ENCODE data around the gene PFKFB2.

The PFKFB2 gene

GRCh38 chr1:207077012-207077411 is 23.9 kb downstream of the PFKFB2 start:
- H3K4me3 ChIP-seq (ENCODE audit: low read depth, low read length) = no peak overlapping the region
- H3K27ac ChIP-seq (ENCODE audit: extremely low read depth, low read depth, low read length) = no peak overlapping the region
- H3K9me3 ChIP-seq (ENCODE audit: control insufficient read depth, insufficient read depth, low read depth, low read length) = no peaks in the 10 kb centered on the region
- no peak for TF ChIP-seq ZNF248 (tag by site-specific recombination; IDR thresholded peaks at IDR 0.05)
- TF ChIP-seq, protein P1, sequence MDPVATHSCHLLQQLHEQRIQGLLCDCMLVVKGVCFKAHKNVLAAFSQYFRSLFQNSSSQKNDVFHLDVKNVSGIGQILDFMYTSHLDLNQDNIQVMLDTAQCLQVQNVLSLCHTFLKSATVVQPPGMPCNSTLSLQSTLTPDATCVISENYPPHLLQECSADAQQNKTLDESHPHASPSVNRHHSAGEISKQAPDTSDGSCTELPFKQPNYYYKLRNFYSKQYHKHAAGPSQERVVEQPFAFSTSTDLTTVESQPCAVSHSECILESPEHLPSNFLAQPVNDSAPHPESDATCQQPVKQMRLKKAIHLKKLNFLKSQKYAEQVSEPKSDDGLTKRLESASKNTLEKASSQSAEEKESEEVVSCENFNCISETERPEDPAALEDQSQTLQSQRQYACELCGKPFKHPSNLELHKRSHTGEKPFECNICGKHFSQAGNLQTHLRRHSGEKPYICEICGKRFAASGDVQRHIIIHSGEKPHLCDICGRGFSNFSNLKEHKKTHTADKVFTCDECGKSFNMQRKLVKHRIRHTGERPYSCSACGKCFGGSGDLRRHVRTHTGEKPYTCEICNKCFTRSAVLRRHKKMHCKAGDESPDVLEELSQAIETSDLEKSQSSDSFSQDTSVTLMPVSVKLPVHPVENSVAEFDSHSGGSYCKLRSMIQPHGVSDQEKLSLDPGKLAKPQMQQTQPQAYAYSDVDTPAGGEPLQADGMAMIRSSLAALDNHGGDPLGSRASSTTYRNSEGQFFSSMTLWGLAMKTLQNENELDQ (tag by site-specific recombination; IDR thresholded peaks at IDR 0.05; ENCODE audit: low read depth) = no peak
- no peak for TF ChIP-seq ZNF510 (tag by site-specific recombination; IDR thresholded peaks at IDR 0.05; ENCODE audit: insufficient replicate concordance)
- TF ChIP-seq GFI1B (tag by site-specific recombination; IDR thresholded peaks at IDR 0.05) = no peak
- TF ChIP-seq ZNF555 (tag by site-specific recombination; conservative IDR thresholded peaks at IDR 0.05) = no peak
- TF ChIP-seq ZNF37A (tag by site-specific recombination; IDR thresholded peaks at IDR 0.05) = no peak
- no peak for TF ChIP-seq ZNF223 (tag by site-specific recombination; IDR thresholded peaks at IDR 0.05)
- TF ChIP-seq ZNF169 (tag by site-specific recombination; IDR thresholded peaks at IDR 0.05) = no peak
- no peak for TF ChIP-seq ZNF138 (tag by site-specific recombination; IDR thresholded peaks at IDR 0.05; ENCODE audit: borderline replicate concordance)
- TF ChIP-seq ZEB2 (tag by site-specific recombination; IDR thresholded peaks at IDR 0.05) = no peak
- TF ChIP-seq ZNF596 (tag by site-specific recombination; IDR thresholded peaks at IDR 0.05) = no peak
- no peak for TF ChIP-seq ZNF76 (tag by site-specific recombination; IDR thresholded peaks at IDR 0.05; ENCODE audit: borderline replicate concordance, low read depth)
- no peak for TF ChIP-seq ZFP41 (tag by site-specific recombination; IDR thresholded peaks at IDR 0.05; ENCODE audit: borderline replicate concordance)
- TF ChIP-seq, protein P2, sequence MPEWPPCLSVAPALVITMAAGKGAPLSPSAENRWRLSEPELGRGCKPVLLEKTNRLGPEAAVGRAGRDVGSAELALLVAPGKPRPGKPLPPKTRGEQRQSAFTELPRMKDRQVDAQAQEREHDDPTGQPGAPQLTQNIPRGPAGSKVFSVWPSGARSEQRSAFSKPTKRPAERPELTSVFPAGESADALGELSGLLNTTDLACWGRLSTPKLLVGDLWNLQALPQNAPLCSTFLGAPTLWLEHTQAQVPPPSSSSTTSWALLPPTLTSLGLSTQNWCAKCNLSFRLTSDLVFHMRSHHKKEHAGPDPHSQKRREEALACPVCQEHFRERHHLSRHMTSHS (tag by site-specific recombination; IDR thresholded peaks at IDR 0.05) = no peak
- no peak for TF ChIP-seq FEZF1 (tag by site-specific recombination; IDR thresholded peaks at IDR 0.05)
- TF ChIP-seq ZNF362 (tag by site-specific recombination; IDR thresholded peaks at IDR 0.05) = no peak
- H3K36me3 ChIP-seq (ENCODE audit: control insufficient read depth in 2 of 2, insufficient read depth in 1 of 2, low read length in 2 of 2) = peaks cover 0 to 4% of the 10 kb centered on the region in 2 experiments; a peak in 1 of 3 replicates
- CTCF ChIA-PET = interaction anchor here (0.5 to 4.8 kb wide), 6 partner anchors 22 to 329 kb away, joined by 3 to 20 read pairs (median 4); no protein-coding TSS in a partner anchor
- no peaks in the 10 kb centered on the region for H3K4me1 ChIP-seq (ENCODE audit: control insufficient read depth, insufficient read depth, low read length)
- POLR2A ChIA-PET = no interaction called here

GRCh38 chr1:207077470-207078377 is 24.6 kb downstream of the PFKFB2 start:
- ChIA-PET POLR2A (no interaction called here), CTCF (interaction anchor here (0.5 to 4.8 kb wide), 15 partner anchors 19 to 587 kb away, joined by 3 to 20 read pairs (median 4); no protein-coding TSS in a partner anchor)
- no peaks in the 10 kb centered on the region for H3K4me1 ChIP-seq (ENCODE audit: control insufficient read depth, insufficient read depth, low read length)
- H3K4me3 ChIP-seq (ENCODE audit: low read depth, low read length) = no peak overlapping the region
- H3K36me3 ChIP-seq (ENCODE audit: control insufficient read depth in 2 of 2, insufficient read depth in 1 of 2, low read length in 2 of 2) = no peaks in the 10 kb centered on the region
- no peak overlapping the region for H3K27ac ChIP-seq (ENCODE audit: extremely low read depth, low read depth, low read length)
- no peaks in the 10 kb centered on the region for H3K9me3 ChIP-seq (ENCODE audit: control insufficient read depth, insufficient read depth, low read depth, low read length)
- TF ChIP-seq ZNF747 (tag by site-specific recombination; IDR thresholded peaks at IDR 0.05) = no peak
- TF ChIP-seq ZNF513 (tag by site-specific recombination; IDR thresholded peaks at IDR 0.05) = no peak
- TF ChIP-seq ZNF660 (tag by site-specific recombination; IDR thresholded peaks at IDR 0.05) = peak; percentile 58; the same call in 1 of the 2 replicates
- peak; percentile 95 for TF ChIP-seq ZNF654 (tag by site-specific recombination; IDR thresholded peaks at IDR 0.05; ENCODE audit: low read depth)
- no peak for TF ChIP-seq ZNF302 (tag by site-specific recombination; IDR thresholded peaks at IDR 0.05; ENCODE audit: low read depth)
- TF ChIP-seq BCL11A (tag by site-specific recombination; IDR thresholded peaks at IDR 0.05; ENCODE audit: low read depth) = no peak
- TF ChIP-seq ZNF529 (tag by site-specific recombination; IDR thresholded peaks at IDR 0.05; ENCODE audit: insufficient replicate concordance) = no peak
- TF ChIP-seq HOXD13 (CRISPR knock-in tag; IDR thresholded peaks at IDR 0.05; ENCODE audit: borderline replicate concordance) = no peak
- TF ChIP-seq, protein P3, sequence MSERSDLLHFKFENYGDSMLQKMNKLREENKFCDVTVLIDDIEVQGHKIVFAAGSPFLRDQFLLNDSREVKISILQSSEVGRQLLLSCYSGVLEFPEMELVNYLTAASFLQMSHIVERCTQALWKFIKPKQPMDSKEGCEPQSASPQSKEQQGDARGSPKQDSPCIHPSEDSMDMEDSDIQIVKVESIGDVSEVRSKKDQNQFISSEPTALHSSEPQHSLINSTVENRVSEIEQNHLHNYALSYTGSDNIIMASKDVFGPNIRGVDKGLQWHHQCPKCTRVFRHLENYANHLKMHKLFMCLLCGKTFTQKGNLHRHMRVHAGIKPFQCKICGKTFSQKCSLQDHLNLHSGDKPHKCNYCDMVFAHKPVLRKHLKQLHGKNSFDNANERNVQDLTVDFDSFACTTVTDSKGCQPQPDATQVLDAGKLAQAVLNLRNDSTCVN (tag by site-specific recombination; optimal IDR thresholded peaks at IDR 0.05) = no peak
- peak; percentile 60 for TF ChIP-seq ZNF2 (tag by site-specific recombination; IDR thresholded peaks at IDR 0.05)

Data from HEK293 (cell line).